IPS-18a (cell line): ENCODE data around the gene TRAP1.
A peak's percentile ranks its signal among the peaks of the same experiment; 100 is the strongest.
"Not testable (repeated sequence)": the region's sequence is repeated elsewhere in the genome, so short reads cannot be mapped to it uniquely, and the experiment has no call there.

Experiments used
- H3K27ac ChIP-seq: one replicate; pipeline ENCODE4 v1.5.1; 2013; ENCODE audit warnings: low read length
- H3K27me3 ChIP-seq: one replicate; pipeline ENCODE4 v1.6.1; 2013; ENCODE audit warnings: mild to moderate bottlenecking, low read length; ENCODE audit not compliant: control insufficient read depth, insufficient read depth
- H3K36me3 ChIP-seq: one replicate; pipeline ENCODE4 v1.6.1; 2013; ENCODE audit warnings: low read depth, low read length; ENCODE audit not compliant: control insufficient read depth
- H3K4me1 ChIP-seq: one replicate; pipeline ENCODE4 v1.6.1; 2013; ENCODE audit warnings: low read depth, low read length; ENCODE audit not compliant: control insufficient read depth
- H3K4me3 ChIP-seq: one replicate; pipeline ENCODE4 v1.5.1; 2013; ENCODE audit warnings: low read length
- H3K9ac ChIP-seq: one replicate; pipeline ENCODE4 v1.6.1; 2013; ENCODE audit warnings: mild to moderate bottlenecking, low read length, moderate library complexity
- H3K9me3 ChIP-seq: one replicate; pipeline ENCODE4 v1.6.1; 2013; ENCODE audit warnings: low read depth, low read length; ENCODE audit not compliant: control insufficient read depth

Gene TRAP1

DNA sequence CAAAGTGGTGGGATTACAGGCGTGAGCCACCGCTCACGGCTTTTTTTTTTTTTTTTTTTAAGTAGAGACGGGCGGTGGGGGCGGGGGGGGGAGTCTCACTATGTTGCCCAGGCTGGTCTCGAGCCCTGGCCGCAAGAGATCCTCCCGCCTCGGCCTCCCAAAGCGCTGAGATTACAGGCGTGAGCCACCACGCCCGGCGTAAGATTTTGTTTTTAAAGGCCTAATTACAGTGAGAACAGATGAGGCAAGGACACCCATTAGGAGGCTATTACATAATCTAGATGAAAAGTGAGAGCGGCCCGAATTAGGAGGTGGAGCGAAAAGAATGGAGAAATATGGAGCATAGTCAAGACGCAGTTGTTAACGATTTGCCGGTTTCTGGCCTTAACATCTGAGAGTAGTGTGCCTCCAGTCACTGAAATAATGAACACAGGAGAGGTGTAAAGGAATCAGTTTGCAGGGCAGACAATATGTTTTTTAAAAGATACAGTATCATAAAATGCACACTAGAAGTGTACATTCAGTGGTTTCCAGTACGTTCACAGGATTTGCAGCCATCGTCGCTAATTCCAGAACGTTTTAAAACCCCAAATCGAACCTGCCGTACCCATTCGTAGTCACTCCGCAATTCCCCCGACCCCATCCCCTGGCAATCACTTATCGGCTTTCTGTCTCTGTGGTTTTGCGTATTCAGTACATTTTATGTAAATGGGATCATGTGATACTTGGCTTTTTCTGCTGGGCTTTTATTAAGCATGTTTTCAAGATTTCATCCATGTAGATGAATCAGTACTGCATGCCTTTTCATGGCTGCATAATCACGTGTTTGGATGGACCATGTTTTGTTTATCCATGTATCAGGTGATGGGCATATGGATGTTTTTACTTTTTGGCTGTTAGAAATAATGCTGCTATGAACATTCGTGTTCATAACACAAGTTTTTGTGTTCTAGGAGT lies 104.5 kb downstream of the TRAP1 start:
- Histone ChIP-seq H3K36me3 (no peaks in the 10 kb centered on the region), H3K9ac (peak overlapping the region; percentile 76), H3K4me3 (peak overlapping the region; percentile 93), H3K27me3 (no peaks in the 10 kb centered on the region), H3K4me1 (no peaks in the 10 kb centered on the region), H3K27ac (no peak overlapping the region), H3K9me3 (no peaks in the 10 kb centered on the region)

DNA sequence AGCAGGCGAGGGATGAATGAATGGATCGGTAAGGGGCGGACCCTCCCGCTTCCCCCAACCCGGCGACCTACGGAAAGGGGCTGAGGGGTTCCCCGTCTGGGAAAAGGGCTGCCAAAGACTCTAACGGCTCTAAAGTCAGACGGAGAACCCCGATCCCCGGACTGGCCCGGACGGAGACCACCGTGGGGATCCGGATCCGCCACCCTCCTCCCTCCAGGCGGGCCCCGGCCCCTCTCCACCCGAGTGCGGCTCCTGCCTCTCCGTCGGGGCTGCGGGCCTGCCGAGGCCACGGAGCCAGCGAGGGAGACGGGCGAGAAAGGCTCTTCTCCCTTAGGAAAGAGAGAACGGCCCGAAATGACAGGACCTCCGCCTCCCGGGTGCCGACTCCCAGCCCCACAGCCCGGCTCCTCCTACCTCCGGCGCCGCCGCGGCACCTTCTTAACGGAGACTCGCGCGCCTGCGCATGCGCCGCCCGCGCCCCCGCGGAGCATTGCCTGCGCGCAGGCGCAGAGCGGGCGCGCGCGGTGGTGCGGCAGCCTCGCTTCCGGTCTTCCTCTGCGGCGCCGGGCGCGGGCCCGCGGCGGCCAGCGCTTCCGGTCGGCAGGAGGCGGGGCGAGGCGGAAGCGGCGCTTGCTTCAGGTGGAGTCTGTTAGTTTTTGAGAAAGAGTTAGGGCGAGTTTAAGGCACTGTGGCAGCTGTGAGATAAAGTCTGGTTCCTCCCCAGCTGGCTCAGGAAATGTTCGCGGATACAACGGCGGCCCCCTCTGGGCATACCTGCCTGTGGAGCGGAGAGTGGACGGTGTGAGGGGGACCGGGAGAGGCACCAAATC lies 106.0 kb downstream of the TRAP1 start, which contains the start of gene SLX4:
Gene SLX4, minus strand, starts transcription at position 461 of the 830 bp plus-strand sequence. CDS start 2,642 bp downstream, outside the sequence.
- Histone ChIP-seq H3K9ac (peak within 1 kb of the TSS; percentile 76), H3K27ac (no peak within 1 kb of the TSS), H3K4me3 (peak within 1 kb of the TSS; percentile 93), H3K36me3 (no peaks in the 10 kb centered on the region), H3K27me3 (no peaks in the 10 kb centered on the region), H3K4me1 (no peaks in the 10 kb centered on the region), H3K9me3 (no peaks in the 10 kb centered on the region)

DNA sequence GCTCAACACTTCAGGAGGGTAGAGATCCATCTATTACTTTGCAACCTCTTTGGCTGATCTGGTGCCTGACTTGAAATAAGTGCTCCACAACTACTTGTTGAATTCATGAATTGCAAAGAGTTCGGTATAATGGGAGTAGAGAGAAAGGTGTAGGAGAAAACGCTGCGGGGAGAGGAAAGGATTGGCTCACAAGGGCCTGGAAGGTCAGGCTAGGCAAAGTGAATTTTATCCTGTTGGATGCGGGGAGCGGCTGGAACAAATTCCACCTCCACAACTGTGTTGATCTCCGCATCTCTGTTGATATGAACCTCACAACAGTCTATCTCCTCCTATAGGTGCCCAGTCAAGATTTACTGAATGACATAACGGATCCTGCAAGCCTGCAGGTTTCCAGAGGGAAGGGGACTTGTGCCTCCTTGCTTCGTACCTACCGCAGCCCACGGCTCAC lies 106.6 kb downstream of the TRAP1 start:
- no peaks in the 10 kb centered on the region for H3K27me3 ChIP-seq
- peak overlapping the region; percentile 93 for H3K4me3 ChIP-seq
- H3K27ac ChIP-seq: no peak overlapping the region
- H3K9me3 ChIP-seq: no peaks in the 10 kb centered on the region
- H3K9ac ChIP-seq: peak overlapping the region; percentile 56
- H3K4me1 ChIP-seq: no peaks in the 10 kb centered on the region
- H3K36me3 ChIP-seq: no peaks in the 10 kb centered on the region

DNA sequence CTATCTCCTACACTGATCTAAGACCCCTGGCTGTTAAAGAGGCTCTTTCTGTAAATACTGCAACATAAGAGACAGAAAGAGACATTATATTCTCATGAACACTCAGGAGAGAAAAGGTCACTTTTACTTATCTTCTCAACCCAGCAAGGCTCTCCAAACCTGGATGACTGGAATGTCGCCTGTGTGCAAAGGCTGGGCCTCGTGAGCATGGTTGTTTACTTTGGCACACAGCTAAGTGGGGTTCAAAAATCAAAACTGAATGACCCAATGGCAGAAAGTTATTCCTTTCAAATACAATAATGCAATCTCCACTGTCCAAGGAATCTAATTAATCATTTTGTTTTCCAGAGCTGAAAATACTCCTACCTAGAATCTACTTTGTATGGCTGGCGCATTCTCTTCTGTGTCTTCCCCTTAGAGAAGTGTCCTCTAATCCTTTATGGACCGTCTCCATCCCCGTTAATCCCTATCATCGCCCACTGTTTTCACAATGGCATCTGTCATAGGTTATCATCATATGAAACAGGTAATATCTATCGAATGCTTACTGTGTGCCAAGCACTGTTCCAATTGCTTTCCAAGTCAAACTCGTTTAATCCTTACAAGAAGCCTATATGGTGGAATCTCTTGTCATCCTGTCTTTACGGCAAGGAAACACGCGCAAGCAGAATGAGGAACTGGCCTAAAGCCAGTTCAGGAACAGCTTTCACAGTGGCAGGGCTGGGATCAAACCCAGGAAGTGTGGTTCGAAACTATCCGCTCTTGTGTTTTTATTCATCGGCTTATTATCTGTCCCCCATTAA lies 107.2 kb downstream of the TRAP1 start:
- Histone ChIP-seq H3K9me3 (no peaks in the 10 kb centered on the region), H3K4me3 (peak overlapping the region; percentile 93), H3K27ac (no peak overlapping the region), H3K27me3 (no peaks in the 10 kb centered on the region), H3K9ac (no peak overlapping the region), H3K4me1 (no peaks in the 10 kb centered on the region), H3K36me3 (no peaks in the 10 kb centered on the region)

DNA sequence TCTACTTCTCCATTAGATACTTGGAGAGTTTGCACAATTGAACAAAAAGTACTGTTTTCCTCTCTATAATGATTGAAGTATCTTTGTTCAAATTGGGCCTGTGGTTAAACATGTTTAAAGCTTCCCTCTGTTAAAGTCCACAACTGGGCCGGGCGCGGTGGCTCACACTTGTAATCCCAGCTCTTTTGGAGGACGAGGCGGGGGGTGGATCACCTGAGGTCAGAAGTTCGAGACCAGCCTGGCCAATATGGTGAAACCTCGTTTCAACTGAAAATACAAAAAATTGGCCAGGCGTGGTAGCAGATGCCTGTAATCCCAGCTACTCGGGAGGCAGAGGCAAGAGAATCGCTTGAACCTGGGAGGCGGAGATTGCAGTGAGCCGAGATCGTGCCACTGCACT lies 108.3 kb downstream of the TRAP1 start:
- H3K4me1 ChIP-seq: not testable (repeated sequence)

DNA sequence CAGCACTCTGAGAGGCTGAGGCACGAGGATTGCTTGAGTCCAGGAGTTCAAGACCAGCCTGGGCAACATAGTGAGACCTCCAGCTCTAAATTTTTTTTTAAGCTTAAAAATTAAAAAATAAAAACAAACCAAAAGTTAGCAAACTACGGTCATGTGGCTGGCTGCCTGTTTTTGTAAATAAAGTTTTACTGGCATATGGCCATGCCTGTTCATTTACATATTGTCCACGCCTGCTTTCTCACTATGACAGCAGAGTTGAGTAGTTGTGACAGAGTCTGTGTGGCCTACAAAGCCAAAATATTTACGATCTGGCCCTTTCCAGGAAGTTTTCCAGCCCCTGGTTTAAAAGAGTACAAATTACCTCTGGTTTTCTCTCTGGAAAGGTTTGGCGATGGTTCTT lies 109.3 kb downstream of the TRAP1 start:
- Histone ChIP-seq H3K9ac (no peak overlapping the region), H3K27me3 (no peaks in the 10 kb centered on the region), H3K27ac (no peak overlapping the region), H3K9me3 (no peaks in the 10 kb centered on the region), H3K4me3 (no peak overlapping the region), H3K4me1 (no peaks in the 10 kb centered on the region), H3K36me3 (peaks cover 7% of the 10 kb centered on the region)

More for the DNA sequence above, 108.3 kb downstream of the TRAP1 start:
- not testable (repeated sequence) for H3K4me3 ChIP-seq, H3K36me3 ChIP-seq, H3K27ac ChIP-seq, H3K27me3 ChIP-seq, H3K9ac ChIP-seq, H3K9me3 ChIP-seq
